ENCODE data around the gene NYNRIN. TPM values are rescaled to one million over a fixed set of nuclear protein-coding genes. Genes with fewer than 3 reads are reported as not detected.

The NYNRIN gene
- total RNA-seq, 1 donor from 2014 or later: 39.6 TPM

- Mint-ChIP-seq H3K36me3 (ENCODE audit: unreplicated experiment) (peaks cover 31% of the 10 kb centered on the region), H3K9me3 (ENCODE audit: unreplicated experiment) (no peaks in the 10 kb centered on the region), H3K4me1 (ENCODE audit: unreplicated experiment) (peaks cover 22% of the 10 kb centered on the region), H3K4me3 (ENCODE audit: unreplicated experiment) (no peak overlapping the region), H3K27ac (ENCODE audit: unreplicated experiment) (no peak overlapping the region), H3K27me3 (ENCODE audit: unreplicated experiment) (no peaks in the 10 kb centered on the region)
- no peak for DNase-seq (ENCODE audit: extremely low spot score, unreplicated experiment)
- TF ChIP-seq CTCF (IDR thresholded peaks at IDR 0.05): no peak
Observed at GRCh38 chr14:24377126-24377525, 21.7 kb upstream of the NYNRIN start.

GRCh38 chr14:24377657-24378056 is 21.1 kb upstream of the NYNRIN start:
- peaks cover 18% of the 10 kb centered on the region for H3K4me1 Mint-ChIP-seq (ENCODE audit: unreplicated experiment)
- peaks cover 26% of the 10 kb centered on the region for H3K36me3 Mint-ChIP-seq (ENCODE audit: unreplicated experiment)
- H3K9me3 Mint-ChIP-seq (ENCODE audit: unreplicated experiment): no peaks in the 10 kb centered on the region
- DNase-seq (ENCODE audit: extremely low spot score, unreplicated experiment): no peak
- H3K4me3 Mint-ChIP-seq (ENCODE audit: unreplicated experiment): no peak overlapping the region
- H3K27me3 Mint-ChIP-seq (ENCODE audit: unreplicated experiment): no peaks in the 10 kb centered on the region
- TF ChIP-seq CTCF (IDR thresholded peaks at IDR 0.05): no peak
- no peak overlapping the region for H3K27ac Mint-ChIP-seq (ENCODE audit: unreplicated experiment)

GRCh38 chr14:24378327-24378726 is 20.5 kb upstream of the NYNRIN start:
- no peak for TF ChIP-seq CTCF (IDR thresholded peaks at IDR 0.05)
- H3K27me3 Mint-ChIP-seq (ENCODE audit: unreplicated experiment): no peaks in the 10 kb centered on the region
- no peak overlapping the region for H3K4me3 Mint-ChIP-seq (ENCODE audit: unreplicated experiment)
- peaks cover 23% of the 10 kb centered on the region for H3K36me3 Mint-ChIP-seq (ENCODE audit: unreplicated experiment)
- peaks cover 12% of the 10 kb centered on the region for H3K4me1 Mint-ChIP-seq (ENCODE audit: unreplicated experiment)
- H3K9me3 Mint-ChIP-seq (ENCODE audit: unreplicated experiment): no peaks in the 10 kb centered on the region
- DNase-seq (ENCODE audit: extremely low spot score, unreplicated experiment): no peak
- H3K27ac Mint-ChIP-seq (ENCODE audit: unreplicated experiment): no peak overlapping the region

GRCh38 chr14:24378981-24379906 is 19.6 kb upstream of the NYNRIN start:
- Mint-ChIP-seq H3K9me3 (ENCODE audit: unreplicated experiment) (no peaks in the 10 kb centered on the region), H3K36me3 (ENCODE audit: unreplicated experiment) (peaks cover 15% of the 10 kb centered on the region), H3K4me1 (ENCODE audit: unreplicated experiment) (peaks cover 8% of the 10 kb centered on the region), H3K27me3 (ENCODE audit: unreplicated experiment) (peaks cover 4% of the 10 kb centered on the region), H3K4me3 (ENCODE audit: unreplicated experiment) (no peak overlapping the region), H3K27ac (ENCODE audit: unreplicated experiment) (no peak overlapping the region)
- no peak for TF ChIP-seq CTCF (IDR thresholded peaks at IDR 0.05)
- DNase-seq (ENCODE audit: extremely low spot score, unreplicated experiment): no peak

GRCh38 chr14:24379907-24380730 is 18.7 kb upstream of the NYNRIN start:
- Mint-ChIP-seq H3K36me3 (ENCODE audit: unreplicated experiment) (peaks cover 12% of the 10 kb centered on the region), H3K4me3 (ENCODE audit: unreplicated experiment) (no peak overlapping the region), H3K27ac (ENCODE audit: unreplicated experiment) (peak overlapping the region; percentile 9)

More at GRCh38 chr14:24379907-24380730, 18.7 kb upstream of the NYNRIN start:
- Mint-ChIP-seq H3K27me3 (ENCODE audit: unreplicated experiment) (peaks cover 6% of the 10 kb centered on the region), H3K4me1 (ENCODE audit: unreplicated experiment) (peaks cover 8% of the 10 kb centered on the region), H3K9me3 (ENCODE audit: unreplicated experiment) (no peaks in the 10 kb centered on the region)
- no peak for DNase-seq (ENCODE audit: extremely low spot score, unreplicated experiment)
- no peak for TF ChIP-seq CTCF (IDR thresholded peaks at IDR 0.05)
